Astrocyte (in vitro differentiated cells and primary cell): ENCODE data around the gene BTN2A1. TPM values are rescaled to one million over a fixed set of nuclear protein-coding genes. Genes with fewer than 3 reads are reported as not detected.

ENCODE experiments used
- DNase-seq: peaks from one replicate; pipeline ENCODE4 v3.0.0-alpha.2; 2010; ENCODE audit warnings: low read depth
- FAIRE-seq: peaks from 2 replicates; lab custom pipeline; 2011; peaks lifted over from hg19 to GRCh38; lab: Jason Lieb, UNC
- H2AFZ ChIP-seq: 2 replicates; pipeline ENCODE4 v1.6.0; 2012; ENCODE audit warnings: low read depth, low read length, inconsistent platforms
- H3K27ac ChIP-seq: 2 replicates; pipeline ENCODE4 v1.5.1; 2011; ENCODE audit warnings: low read depth, low read length, inconsistent platforms
- H3K27me3 ChIP-seq: 2 replicates; pipeline ENCODE4 v1.6.0; 2011; ENCODE audit warnings: low read length, inconsistent platforms; ENCODE audit not compliant: insufficient read depth
- H3K36me3 ChIP-seq: 2 replicates; pipeline ENCODE4 v1.5.1; 2011; ENCODE audit warnings: low read length, inconsistent platforms; ENCODE audit not compliant: insufficient read depth
- H3K4me1 ChIP-seq: 2 replicates; pipeline ENCODE4 v1.5.1; 2011; ENCODE audit warnings: low read length, inconsistent platforms; ENCODE audit not compliant: insufficient read depth
- H3K4me2 ChIP-seq: 2 replicates; pipeline ENCODE4 v1.6.0; 2012; ENCODE audit warnings: low read length, inconsistent platforms
- H3K4me3 ChIP-seq: 2 replicates; pipeline ENCODE4 v1.5.1; 2011; ENCODE audit warnings: low read depth, mild to moderate bottlenecking, low read length, inconsistent platforms; ENCODE audit not compliant: insufficient read depth
- H3K79me2 ChIP-seq: 2 replicates; pipeline ENCODE4 v1.6.0; 2012; ENCODE audit warnings: mild to moderate bottlenecking, low read length, inconsistent platforms; ENCODE audit not compliant: insufficient read depth
- H3K9ac ChIP-seq: 2 replicates; pipeline ENCODE4 v1.6.0; 2012; ENCODE audit warnings: mild to moderate bottlenecking, low read length, inconsistent platforms
- H3K9me3 ChIP-seq: 2 replicates; pipeline ENCODE4 v1.5.1; 2012; ENCODE audit warnings: low read depth, mild to moderate bottlenecking, low read length, inconsistent platforms; ENCODE audit not compliant: insufficient read depth
- H4K20me1 ChIP-seq: 2 replicates; pipeline ENCODE4 v1.6.0; 2012; ENCODE audit warnings: low read length, inconsistent platforms; ENCODE audit not compliant: insufficient read depth
- H3K27ac Mint-ChIP-seq: one replicate; pipeline ENCODE4 v1.8.0; 2021; ENCODE audit warnings: mild to moderate bottlenecking, mixed read lengths; ENCODE audit not compliant: unreplicated experiment
- H3K27me3 Mint-ChIP-seq: one replicate; pipeline ENCODE4 v1.8.0; 2021; ENCODE audit warnings: low read depth, mixed read lengths; ENCODE audit not compliant: unreplicated experiment
- H3K36me3 Mint-ChIP-seq: one replicate; pipeline ENCODE4 v1.8.0; 2021; ENCODE audit warnings: low read depth, mixed read lengths; ENCODE audit not compliant: unreplicated experiment
- H3K4me1 Mint-ChIP-seq: one replicate; pipeline ENCODE4 v1.8.0; 2021; ENCODE audit warnings: low read depth, mixed read lengths; ENCODE audit not compliant: unreplicated experiment
- H3K4me3 Mint-ChIP-seq: one replicate; pipeline ENCODE4 v1.8.0; 2021; ENCODE audit warnings: mild to moderate bottlenecking, moderate library complexity, mixed read lengths; ENCODE audit not compliant: unreplicated experiment
- H3K9me3 Mint-ChIP-seq: one replicate; pipeline ENCODE4 v1.8.0; 2021; ENCODE audit warnings: mild to moderate bottlenecking, mixed read lengths; ENCODE audit not compliant: unreplicated experiment
- CTCF ChIP-seq: IDR thresholded peaks from 2 replicates; pipeline ENCODE4 v1.5.1; 2011; ENCODE audit warnings: low read depth, mild to moderate bottlenecking, inconsistent platforms, low read length, moderate library complexity; ENCODE audit not compliant: insufficient read depth
- EZH2 ChIP-seq: IDR thresholded peaks from 2 replicates; pipeline ENCODE4 v1.6.1; 2012; ENCODE audit warnings: mild to moderate bottlenecking, low read length, inconsistent platforms; ENCODE audit not compliant: insufficient read depth
- total RNA-seq: library from RNA; stranded (reverse); gene quantifications from 2 replicates; pipeline ENCODE4 v1.2.1, GENCODE V29; 2021

The BTN2A1 gene
- total RNA-seq, 1 donor from 2014 or later: 50.4 TPM

GRCh38 chr6:26430787-26431186 is 27.0 kb upstream of the BTN2A1 start:
- no peak overlapping the region for H3K4me2 ChIP-seq
- no peaks in the 10 kb centered on the region for H3K4me1 Mint-ChIP-seq
- H3K4me3 ChIP-seq: no peak overlapping the region
- no peak for DNase-seq
- H4K20me1 ChIP-seq: no peaks in the 10 kb centered on the region
- H2AFZ ChIP-seq: no peak overlapping the region
- FAIRE-seq: no peak
- peaks cover 3% of the 10 kb centered on the region for H3K4me1 ChIP-seq
- H3K79me2 ChIP-seq: no peaks in the 10 kb centered on the region
- H3K4me3 Mint-ChIP-seq: peak overlapping the region; percentile 34
- H3K9me3 Mint-ChIP-seq: peaks cover 16% of the 10 kb centered on the region
- TF ChIP-seq EZH2: no peak
- no peak for TF ChIP-seq CTCF
- peaks cover 29% of the 10 kb centered on the region for H3K36me3 ChIP-seq
- H3K27me3 ChIP-seq: no peaks in the 10 kb centered on the region
- H3K27me3 Mint-ChIP-seq: no peaks in the 10 kb centered on the region
- peaks cover 55% of the 10 kb centered on the region for H3K36me3 Mint-ChIP-seq
- H3K27ac ChIP-seq: no peak overlapping the region
- no peak overlapping the region for H3K27ac Mint-ChIP-seq
- no peak overlapping the region for H3K9ac ChIP-seq
- H3K9me3 ChIP-seq: no peaks in the 10 kb centered on the region

- no peak for FAIRE-seq
- Mint-ChIP-seq H3K36me3 (peaks cover 48% of the 10 kb centered on the region), H3K27ac (no peak overlapping the region), H3K27me3 (no peaks in the 10 kb centered on the region), H3K4me3 (no peak overlapping the region), H3K4me1 (no peaks in the 10 kb centered on the region), H3K9me3 (peaks cover 16% of the 10 kb centered on the region)
- Histone ChIP-seq H3K4me1 (peaks cover 3% of the 10 kb centered on the region), H3K27ac (no peak overlapping the region), H3K9me3 (no peaks in the 10 kb centered on the region), H2AFZ (no peak overlapping the region), H4K20me1 (no peaks in the 10 kb centered on the region), H3K79me2 (no peaks in the 10 kb centered on the region), H3K9ac (no peak overlapping the region), H3K4me3 (no peak overlapping the region), H3K36me3 (peaks cover 24% of the 10 kb centered on the region), H3K4me2 (no peak overlapping the region), H3K27me3 (no peaks in the 10 kb centered on the region)
- peak; percentile 8 for DNase-seq
- TF ChIP-seq EZH2 (no peak), CTCF (no peak)
Observed at GRCh38 chr6:26431258-26432172, 26.2 kb upstream of the BTN2A1 start.
